Keratinocyte (primary cell): Measurements from ENCODE around the gene GRM7. TPM values are rescaled to one million over a fixed set of nuclear protein-coding genes. Genes with fewer than 3 reads are reported as not detected.

ENCODE experiments used
- DNase-seq: peaks from one replicate; pipeline ENCODE4 v3.0.0-alpha.2; 2011; ENCODE audit warnings: low read depth, missing footprints, low spot score
- FAIRE-seq: peaks from 2 replicates; lab custom pipeline; 2011; peaks lifted over from hg19 to GRCh38; lab: Jason Lieb, UNC
- H2AFZ ChIP-seq: 2 replicates; pipeline ENCODE4 v1.6.0; 2012; ENCODE audit warnings: low read length, control low read depth, inconsistent platforms; ENCODE audit not compliant: control insufficient read depth
- H3K27ac ChIP-seq: 2 replicates; pipeline ENCODE4 v1.5.1; 2011; ENCODE audit warnings: low read length; ENCODE audit not compliant: control insufficient read depth, insufficient read depth
- H3K27me3 ChIP-seq: 3 replicates; pipeline ENCODE4 v1.6.0; 2011; ENCODE audit warnings: low read length; ENCODE audit not compliant: control insufficient read depth, insufficient read depth; ENCODE audit errors: extremely low read depth
- H3K36me3 ChIP-seq, 2 experiments: 2 replicates in 1 of 2; 3 replicates in 1 of 2; pipeline ENCODE4 v1.5.1; 2011; ENCODE audit warnings: low read length in 2 of 2, mild to moderate bottlenecking in 1 of 2; ENCODE audit not compliant: control insufficient read depth in 2 of 2, insufficient read depth in 2 of 2; ENCODE audit errors: extremely low read depth in 1 of 2
- H3K4me1 ChIP-seq: 3 replicates; pipeline ENCODE4 v1.5.1; 2011; ENCODE audit warnings: low read length; ENCODE audit not compliant: control insufficient read depth, insufficient read depth; ENCODE audit errors: extremely low read depth
- H3K4me2 ChIP-seq: 3 replicates; pipeline ENCODE4 v1.6.0; 2011; ENCODE audit warnings: low read depth, low read length; ENCODE audit not compliant: control insufficient read depth, insufficient read depth; ENCODE audit errors: extremely low read depth
- H3K4me3 ChIP-seq, 3 experiments: fragments of 200-600 bp in 1 of 3; sonication (generic) in 1 of 3; 2 replicates in 2 of 3; 3 replicates in 1 of 3; pipeline ENCODE4 v1.5.1; 2011 to 2016; ENCODE audit warnings: low read length in 3 of 3, mild to moderate bottlenecking in 3 of 3, control low read depth in 2 of 3, inconsistent platforms in 1 of 3, low read depth in 1 of 3, mixed read lengths in 1 of 3, mixed run types in 1 of 3, moderate library complexity in 1 of 3; ENCODE audit not compliant: control insufficient read depth in 2 of 3, insufficient read depth in 2 of 3; ENCODE audit errors: extremely low read depth in 1 of 3
- H3K79me2 ChIP-seq: 2 replicates; pipeline ENCODE4 v1.6.0; 2012; ENCODE audit warnings: low read length; ENCODE audit not compliant: control insufficient read depth, insufficient read depth
- H3K9ac ChIP-seq: 3 replicates; pipeline ENCODE4 v1.6.0; 2011; ENCODE audit warnings: low read length; ENCODE audit not compliant: control insufficient read depth, insufficient read depth; ENCODE audit errors: extremely low read depth
- H3K9me1 ChIP-seq: 3 replicates; pipeline ENCODE4 v1.6.0; 2011; ENCODE audit warnings: low read length; ENCODE audit not compliant: control insufficient read depth, insufficient read depth; ENCODE audit errors: extremely low read depth
- H3K9me3 ChIP-seq: 2 replicates; pipeline ENCODE4 v1.5.1; 2012; ENCODE audit warnings: low read depth, low read length; ENCODE audit not compliant: control insufficient read depth
- H4K20me1 ChIP-seq: 3 replicates; pipeline ENCODE4 v1.6.0; 2011; ENCODE audit warnings: low read length; ENCODE audit not compliant: control insufficient read depth, insufficient read depth; ENCODE audit errors: extremely low read depth
- CTCF ChIP-seq, 3 experiments: IDR thresholded peaks in 1 of 3; conservative IDR thresholded peaks in 1 of 3; optimal IDR thresholded peaks in 1 of 3; 2 replicates in 2 of 3; 3 replicates in 1 of 3; pipeline versions ENCODE3 to v1.5.1; 2011; ENCODE audit warnings: low read length in 3 of 3, mild to moderate bottlenecking in 3 of 3, moderate library complexity in 2 of 3, control low read depth in 1 of 3, inconsistent platforms in 1 of 3; ENCODE audit not compliant: insufficient read depth in 2 of 3; ENCODE audit errors: extremely low read depth in 1 of 3
- EZH2 ChIP-seq: IDR thresholded peaks from one replicate; pipeline ENCODE4 v1.6.1; 2012; ENCODE audit warnings: inconsistent platforms, mild to moderate bottlenecking, low read length, moderate library complexity
- dilution Hi-C: fragments of 300-500 bp; cut with MboI; formaldehyde crosslinking; loops from one replicate; pipeline ENCODE4 v1.7.0; 2020; ENCODE audit warnings: low sequenced_read_pairs; ENCODE audit not compliant: extremely low pct_ligation_motif_present
- polyA plus RNA-seq, 5 experiments: library from polyadenylated mRNA; depleted of rRNA in 3 of 5; stranded (reverse) in 3 of 5; stranded (forward) in 1 of 5; unstranded in 1 of 5; fragments of >200 nt; gene quantifications; 1 replicate in 1 of 5; 2 replicates in 3 of 5; 3 replicates in 1 of 5; pipeline versions ENCODE4 v1.2.1 to v1.2.3, GENCODE V29; 2011 to 2012; ENCODE audit warnings: missing spikeins in 2 of 5, low read depth in 1 of 5, low replicate concordance in 1 of 5

The GRM7 gene
- polyA plus RNA-seq, 1 donor (not counting 4 experiments of a cell fraction or from before 2014, with no cell fraction given) = not detected

GRCh38 chr3:7368597-7368996 is 507.7 kb downstream of the GRM7 start:
- H3K27ac ChIP-seq = no peak overlapping the region
- no peaks in the 10 kb centered on the region for H3K4me1 ChIP-seq
- no peak for DNase-seq
- TF ChIP-seq EZH2 = no peak
- TF ChIP-seq CTCF (optimal IDR thresholded peaks at IDR 0.05 in 1 of 3, IDR thresholded peaks at IDR 0.05 in 1 of 3, conservative IDR thresholded peaks at IDR 0.05 in 1 of 3; ENCODE audit: extremely low read depth in 1 of 3, insufficient read depth in 2 of 3, low read length in 3 of 3) = no peak
- H3K9me3 ChIP-seq = no peaks in the 10 kb centered on the region
- dilution Hi-C loops = no loop called here
- H4K20me1 ChIP-seq = no peaks in the 10 kb centered on the region
- H3K4me3 ChIP-seq = no peak overlapping the region
- H3K9ac ChIP-seq = no peak overlapping the region
- H3K9me1 ChIP-seq = no peaks in the 10 kb centered on the region
- no peak overlapping the region for H3K4me2 ChIP-seq
- no peaks in the 10 kb centered on the region for H3K79me2 ChIP-seq
- H3K27me3 ChIP-seq = no peaks in the 10 kb centered on the region
- FAIRE-seq = no peak
- no peak overlapping the region for H2AFZ ChIP-seq
- no peaks in the 10 kb centered on the region for H3K36me3 ChIP-seq

- FAIRE-seq = no peak
- no peak overlapping the region for H3K4me3 ChIP-seq
- H3K9me3 ChIP-seq = no peaks in the 10 kb centered on the region
- H3K27ac ChIP-seq = no peak overlapping the region
- no peaks in the 10 kb centered on the region for H3K36me3 ChIP-seq
- DNase-seq = no peak
- H3K9me1 ChIP-seq = no peaks in the 10 kb centered on the region
- H2AFZ ChIP-seq = no peak overlapping the region
- no peak overlapping the region for H3K4me2 ChIP-seq
- dilution Hi-C loops = no loop called here
- no peaks in the 10 kb centered on the region for H4K20me1 ChIP-seq
- H3K27me3 ChIP-seq = no peaks in the 10 kb centered on the region
- no peak overlapping the region for H3K9ac ChIP-seq
- H3K4me1 ChIP-seq = no peaks in the 10 kb centered on the region
- TF ChIP-seq EZH2 (no peak), CTCF (optimal IDR thresholded peaks at IDR 0.05 in 1 of 3, IDR thresholded peaks at IDR 0.05 in 1 of 3, conservative IDR thresholded peaks at IDR 0.05 in 1 of 3; ENCODE audit: extremely low read depth in 1 of 3, insufficient read depth in 2 of 3, low read length in 3 of 3) (no peak)
- no peaks in the 10 kb centered on the region for H3K79me2 ChIP-seq
These were observed 511.0 kb downstream of the GRM7 start for GRCh38 chr3:7371693-7372572.
